HAP-1 (cell line): ENCODE data around the gene MRPL18.
"Not testable (repeated sequence)": the region's sequence is repeated elsewhere in the genome, so short reads cannot be mapped to it uniquely, and the experiment has no call there.

Source experiments
- DNase-seq, 2 experiments: peaks; one replicate each; pipeline ENCODE4 v3.0.0-alpha.2; 2016 to 2020; ENCODE audit warnings: low spot score in 2 of 2
- H3K27me3 ChIP-seq: fragments of 250-450 bp; sonication (Bioruptor Pico); 2 replicates; pipeline ENCODE4 v1.5.1; 2020; ENCODE audit warnings: low read depth, mild to moderate bottlenecking, moderate library complexity
- H3K36me3 ChIP-seq: fragments of 250-450 bp; sonication (Bioruptor Pico); replicated peaks from 2 replicates; pipeline ENCODE4 v1.5.1; 2020; ENCODE audit warnings: mild to moderate bottlenecking
- H3K4me1 ChIP-seq: fragments of 250-450 bp; sonication (Bioruptor Pico); 2 replicates; pipeline ENCODE4 v1.5.1; 2020; ENCODE audit warnings: mild to moderate bottlenecking
- H3K4me3 ChIP-seq: fragments of 250-450 bp; sonication (Bioruptor Pico); 2 replicates; pipeline ENCODE4 v1.5.1; 2020; ENCODE audit warnings: mild to moderate bottlenecking, moderate library complexity
- H3K9me3 ChIP-seq: fragments of 250-450 bp; sonication (Bioruptor Pico); 2 replicates; pipeline ENCODE4 v1.5.1; 2020; ENCODE audit warnings: mild to moderate bottlenecking, moderate library complexity
- in situ Hi-C: fragments of 300-500 bp; cut with MboI; formaldehyde crosslinking; loops from 3 replicates; pipeline ENCODE4 v1.14.3; 2020; ENCODE audit warnings: low sequenced_read_pairs, inconsistent platforms, mixed read lengths

The MRPL18 gene

DNA sequence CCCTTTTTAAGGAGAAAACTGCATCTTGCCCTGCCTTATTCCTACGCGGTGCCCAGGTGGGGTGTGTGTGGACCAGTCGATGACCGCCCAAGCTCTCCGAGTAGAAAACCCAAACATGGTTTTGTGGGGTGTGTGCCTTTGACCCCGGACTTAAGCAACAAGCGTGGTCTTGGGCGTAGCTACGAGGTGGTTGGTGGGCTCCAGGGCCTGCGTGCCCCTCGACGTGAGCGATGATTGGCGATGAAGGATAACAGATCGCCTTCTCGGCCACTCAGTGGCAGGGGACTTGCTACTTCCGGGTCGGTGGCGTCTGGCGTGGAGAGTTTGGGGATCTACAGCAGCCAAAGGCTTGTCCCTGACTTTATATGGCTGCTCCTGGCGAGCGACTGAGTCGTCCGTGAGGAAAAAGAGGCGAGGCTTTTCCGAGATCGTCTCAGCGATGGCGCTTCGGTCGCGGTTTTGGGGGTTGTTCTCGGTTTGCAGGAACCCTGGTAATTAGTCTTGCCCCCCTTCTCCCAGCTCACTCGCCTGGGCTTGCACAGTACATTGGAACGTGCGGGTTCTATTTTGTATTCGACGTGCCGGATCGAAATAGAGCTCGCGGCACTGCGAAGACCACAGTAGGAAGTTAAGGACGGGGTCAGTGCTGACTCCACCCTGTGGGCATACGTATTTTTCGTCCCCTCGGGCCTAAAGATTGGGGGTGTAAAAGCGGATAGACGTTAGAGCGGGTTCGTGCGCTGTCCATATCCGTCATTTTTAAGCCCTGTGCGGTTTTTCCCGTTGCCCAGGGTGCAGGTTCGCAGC lies at the start of gene MRPL18:
Gene MRPL18 (plus strand): TSS at position 319 of the 807 bp plus-strand sequence. CDS start 121 bp downstream, at position 440.
- in situ Hi-C loops: no loop called here
- peaks cover 52% of the 10 kb centered on the region for H3K36me3 ChIP-seq
- H3K4me3 ChIP-seq: peak within 1 kb of the TSS; percentile 89
- peaks cover 37% of the 10 kb centered on the region for H3K4me1 ChIP-seq
- H3K27me3 ChIP-seq: no peaks in the 10 kb centered on the region
- DNase-seq: peak; percentile 94 to 95
- no peaks in the 10 kb centered on the region for H3K9me3 ChIP-seq

DNA sequence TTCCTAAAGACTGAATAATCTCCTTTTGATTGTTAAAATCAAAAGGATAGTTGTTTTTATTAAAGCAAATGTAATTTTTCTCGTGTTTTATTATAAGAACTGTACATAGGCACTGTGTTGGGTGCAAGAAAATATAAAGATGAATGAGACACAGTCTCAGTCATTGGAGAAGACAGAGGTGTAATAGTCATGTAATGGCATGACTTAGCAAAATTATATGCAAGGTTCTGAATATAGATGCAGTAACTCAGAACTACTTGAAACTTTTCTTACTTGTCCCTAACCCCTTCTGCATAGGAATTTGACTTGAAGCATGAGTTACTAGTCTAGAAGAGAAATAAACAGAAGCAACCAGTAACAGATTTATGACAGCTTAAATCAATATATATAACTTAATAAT lies 48.1 kb upstream of the MRPL18 start:
- no peaks in the 10 kb centered on the region for H3K27me3 ChIP-seq
- H3K4me1 ChIP-seq: no peaks in the 10 kb centered on the region
- in situ Hi-C loops: no loop called here
- H3K36me3 ChIP-seq: peaks cover 82% of the 10 kb centered on the region
- no peak for DNase-seq
- H3K9me3 ChIP-seq: no peaks in the 10 kb centered on the region
- no peak overlapping the region for H3K4me3 ChIP-seq

- in situ Hi-C loops: no loop called here
- no peak for DNase-seq
- H3K4me3 ChIP-seq: no peak overlapping the region
- no peaks in the 10 kb centered on the region for H3K4me1 ChIP-seq
- H3K27me3 ChIP-seq: no peaks in the 10 kb centered on the region
- H3K9me3 ChIP-seq: no peaks in the 10 kb centered on the region
- peaks cover 89% of the 10 kb centered on the region for H3K36me3 ChIP-seq
These were observed 45.2 kb upstream of the MRPL18 start for GRCh38 chr6:159745081-159745480.

DNA sequence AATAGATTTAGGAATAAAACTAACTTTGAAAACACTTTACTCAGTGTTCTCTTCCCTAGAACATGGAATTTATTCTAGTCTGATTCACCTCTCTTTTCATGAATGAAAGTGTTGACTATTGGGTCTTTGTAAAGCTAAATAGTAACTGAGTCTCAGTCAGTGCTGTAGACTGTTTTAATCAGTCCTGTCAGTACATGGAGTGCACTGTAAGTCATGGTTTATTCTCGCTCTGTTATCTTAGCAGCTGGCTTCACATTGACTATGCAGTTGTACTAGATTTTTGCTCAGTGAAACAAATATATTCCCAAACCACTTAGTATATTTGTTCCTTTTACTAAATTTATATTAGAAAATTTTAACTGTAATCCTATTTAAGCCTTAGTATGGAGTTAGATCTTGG lies 43.5 kb upstream of the MRPL18 start:
- Histone ChIP-seq H3K4me3 (no peak overlapping the region), H3K4me1 (no peaks in the 10 kb centered on the region), H3K36me3 (peaks cover 83% of the 10 kb centered on the region), H3K27me3 (no peaks in the 10 kb centered on the region), H3K9me3 (no peaks in the 10 kb centered on the region)
- DNase-seq: no peak
- in situ Hi-C loops: no loop called here

DNA sequence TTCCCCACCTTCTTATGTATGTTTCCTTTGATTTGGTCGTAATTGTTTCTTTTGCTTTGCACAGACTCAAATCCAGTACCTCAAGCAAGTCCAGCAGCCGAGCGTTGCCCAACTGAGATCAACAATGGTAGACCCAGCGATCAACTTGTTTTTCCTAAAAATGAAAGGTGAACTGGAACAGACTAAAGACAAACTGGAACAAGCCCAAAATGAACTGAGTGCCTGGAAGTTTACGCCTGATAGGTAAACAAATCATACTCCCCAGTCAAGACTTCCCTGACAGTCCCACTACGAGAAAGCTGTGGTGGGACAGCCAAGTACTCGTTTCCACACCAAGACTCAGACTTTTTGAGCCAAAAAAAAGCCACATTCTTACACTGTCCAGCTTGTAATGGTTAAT lies 42.1 kb upstream of the MRPL18 start:
- H3K27me3 ChIP-seq, DNase-seq, H3K4me3 ChIP-seq, in situ Hi-C loops, H3K4me1 ChIP-seq, H3K9me3 ChIP-seq: not testable (repeated sequence)
- peaks cover 83% of the 10 kb centered on the region for H3K36me3 ChIP-seq

- in situ Hi-C loops: no loop called here
- H3K27me3 ChIP-seq: no peaks in the 10 kb centered on the region
- H3K9me3 ChIP-seq: no peaks in the 10 kb centered on the region
- H3K4me1 ChIP-seq: no peaks in the 10 kb centered on the region
- peaks cover 77% of the 10 kb centered on the region for H3K36me3 ChIP-seq
- no peak for DNase-seq
- no peak overlapping the region for H3K4me3 ChIP-seq
These were observed 38.8 kb upstream of the MRPL18 start for GRCh38 chr6:159751448-159751847.

DNA sequence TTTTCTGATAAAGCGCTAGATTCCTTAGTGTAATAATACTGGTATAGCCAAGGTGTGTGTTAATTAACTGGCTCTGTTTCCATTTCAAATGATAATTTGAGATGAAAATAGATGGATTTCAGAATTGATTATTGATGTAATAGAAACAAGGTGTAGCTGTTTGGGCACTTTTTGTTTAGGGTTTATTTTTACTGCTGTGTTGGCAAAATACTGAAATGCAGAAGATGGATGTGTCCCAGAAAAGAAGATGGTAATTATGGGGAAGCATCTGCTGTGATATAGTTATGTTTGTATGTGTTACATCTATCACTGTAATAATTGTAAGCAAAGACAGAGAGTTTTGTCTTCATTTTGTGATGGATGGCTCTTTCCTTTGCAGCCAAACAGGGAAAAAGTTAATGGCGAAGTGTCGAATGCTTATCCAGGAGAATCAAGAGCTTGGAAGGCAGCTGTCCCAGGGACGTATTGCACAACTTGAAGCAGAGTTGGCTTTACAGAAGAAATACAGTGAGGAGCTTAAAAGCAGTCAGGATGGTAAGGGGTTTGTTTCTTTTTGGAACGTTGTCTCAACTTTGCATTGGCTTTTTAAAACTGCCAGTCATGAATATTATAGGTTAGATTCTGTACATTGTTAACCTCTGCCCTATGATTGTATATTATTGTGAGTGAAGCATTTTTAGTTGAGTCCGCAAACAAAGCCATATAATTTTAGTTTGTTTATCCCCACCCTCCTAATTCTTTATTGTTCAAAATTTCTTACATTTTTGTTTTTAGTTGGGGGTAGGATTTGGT lies 37.0 kb upstream of the MRPL18 start:
- in situ Hi-C loops: no loop called here
- no peaks in the 10 kb centered on the region for H3K4me1 ChIP-seq
- no peaks in the 10 kb centered on the region for H3K9me3 ChIP-seq
- no peaks in the 10 kb centered on the region for H3K27me3 ChIP-seq
- H3K36me3 ChIP-seq: peaks cover 67% of the 10 kb centered on the region
- H3K4me3 ChIP-seq: no peak overlapping the region
- no peak for DNase-seq

DNA sequence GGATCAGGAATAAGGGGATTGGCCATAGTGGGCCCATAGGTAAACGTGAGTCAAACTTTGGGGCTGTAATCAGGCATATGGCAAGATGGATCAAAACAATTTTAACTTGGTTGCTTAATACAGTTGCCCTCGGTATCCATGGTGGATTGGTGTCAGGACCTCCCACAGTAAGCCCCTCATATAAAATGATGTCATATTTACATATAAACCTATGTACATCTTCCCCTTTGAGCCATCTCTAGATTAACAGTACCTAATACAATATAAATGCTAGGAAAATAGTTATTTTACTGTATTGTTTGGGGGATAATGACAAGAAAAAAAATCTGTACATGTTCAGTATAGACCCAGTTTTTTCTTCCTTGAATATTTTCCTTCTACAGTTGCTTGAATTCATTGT lies 35.9 kb upstream of the MRPL18 start:
- no peaks in the 10 kb centered on the region for H3K27me3 ChIP-seq
- no peaks in the 10 kb centered on the region for H3K4me1 ChIP-seq
- H3K4me3 ChIP-seq: no peak overlapping the region
- no peak for DNase-seq
- H3K9me3 ChIP-seq: no peaks in the 10 kb centered on the region
- in situ Hi-C loops: no loop called here
- peaks cover 66% of the 10 kb centered on the region for H3K36me3 ChIP-seq

DNA sequence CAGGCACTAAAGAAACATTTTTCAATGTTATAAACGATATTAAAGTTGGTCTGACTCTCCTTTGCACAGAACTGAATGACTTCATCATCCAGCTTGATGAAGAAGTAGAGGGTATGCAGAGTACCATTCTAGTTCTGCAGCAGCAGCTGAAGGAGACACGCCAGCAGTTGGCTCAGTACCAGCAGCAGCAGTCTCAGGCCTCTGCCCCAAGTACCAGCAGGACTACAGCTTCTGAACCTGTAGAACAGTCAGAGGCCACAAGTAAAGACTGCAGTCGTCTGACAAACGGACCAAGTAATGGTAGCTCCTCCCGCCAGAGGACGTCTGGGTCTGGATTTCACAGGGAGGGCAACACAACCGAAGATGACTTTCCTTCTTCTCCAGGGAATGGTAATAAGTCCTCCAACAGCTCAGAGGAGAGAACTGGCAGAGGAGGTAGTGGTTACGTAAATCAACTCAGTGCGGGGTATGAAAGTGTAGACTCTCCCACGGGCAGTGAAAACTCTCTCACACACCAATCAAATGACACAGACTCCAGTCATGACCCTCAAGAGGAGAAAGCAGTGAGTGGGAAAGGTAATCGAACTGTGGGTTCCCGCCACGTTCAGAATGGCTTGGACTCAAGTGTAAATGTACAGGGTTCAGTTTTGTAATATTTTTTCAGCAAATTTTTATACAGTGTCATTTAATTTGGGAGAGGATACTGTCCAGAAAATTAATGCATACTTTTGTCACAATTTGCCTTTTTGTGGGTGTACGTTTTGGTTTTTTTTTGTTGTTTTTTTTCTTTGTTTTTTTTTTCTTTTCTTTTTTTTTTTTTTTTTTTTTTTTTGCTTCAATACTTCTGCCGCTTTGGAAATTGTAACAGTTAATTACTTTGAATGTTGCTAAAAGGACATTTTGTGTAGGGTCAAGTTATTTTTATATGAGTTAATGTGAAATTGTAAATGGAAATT lies 35.0 kb upstream of the MRPL18 start:
- no peak overlapping the region for H3K4me3 ChIP-seq
- H3K36me3 ChIP-seq: peaks cover 59% of the 10 kb centered on the region
- no peak for DNase-seq
- H3K4me1 ChIP-seq: no peaks in the 10 kb centered on the region; the same call in 1 of the 2 replicates
- in situ Hi-C loops: no loop called here
- H3K27me3 ChIP-seq: no peaks in the 10 kb centered on the region
- no peaks in the 10 kb centered on the region for H3K9me3 ChIP-seq

GRCh38 chr6:159756508-159756907 lies 33.8 kb upstream of the MRPL18 start:
- in situ Hi-C loops: no loop called here
- peaks cover 9% of the 10 kb centered on the region for H3K4me1 ChIP-seq
- H3K36me3 ChIP-seq: peaks cover 57% of the 10 kb centered on the region
- no peaks in the 10 kb centered on the region for H3K9me3 ChIP-seq
- no peaks in the 10 kb centered on the region for H3K27me3 ChIP-seq
- H3K4me3 ChIP-seq: no peak overlapping the region
- DNase-seq: no peak

- peaks cover 13% of the 10 kb centered on the region for H3K4me1 ChIP-seq
- in situ Hi-C loops: no loop called here
- H3K27me3 ChIP-seq: no peaks in the 10 kb centered on the region
- DNase-seq: no peak
- H3K4me3 ChIP-seq: no peak overlapping the region
- peaks cover 47% of the 10 kb centered on the region for H3K36me3 ChIP-seq
- H3K9me3 ChIP-seq: no peaks in the 10 kb centered on the region
These were observed 32.0 kb upstream of the MRPL18 start for GRCh38 chr6:159758031-159759001.

- no peak overlapping the region for H3K4me3 ChIP-seq
- peaks cover 46% of the 10 kb centered on the region for H3K36me3 ChIP-seq
- in situ Hi-C loops: no loop called here
- DNase-seq: no peak
- no peaks in the 10 kb centered on the region for H3K9me3 ChIP-seq
- H3K4me1 ChIP-seq: peaks cover 13% of the 10 kb centered on the region
- H3K27me3 ChIP-seq: no peaks in the 10 kb centered on the region
These were observed 30.6 kb upstream of the MRPL18 start for GRCh38 chr6:159759645-159760044.
